Measurements from ENCODE around the gene ZDHHC11. TPM values are rescaled to one million over a fixed set of nuclear protein-coding genes. Genes with fewer than 3 reads are reported as not detected.
"Not testable (repeated sequence)": the region's sequence is repeated elsewhere in the genome, so short reads cannot be mapped to it uniquely, and the experiment has no call there.

Gene ZDHHC11
- total RNA-seq, 1 experiment from 2014 or later, result 17.0 TPM

GRCh38 chr5:754143-754632 is 96.6 kb downstream of the ZDHHC11 start:
- POLR2A ChIA-PET; ATAC-seq; H3K27me3 ChIP-seq (ENCODE audit: insufficient read depth, low read length); H3K4me2 ChIP-seq (ENCODE audit: low read length); H3K79me2 ChIP-seq (ENCODE audit: insufficient read depth, low read length); H3K36me3 ChIP-seq (ENCODE audit: control insufficient read depth in 1 of 2, insufficient read depth in 2 of 2, low read length in 2 of 2); DNase-seq (ENCODE audit: low read depth, low spot score); BruUV-seq (replicated peaks); H2AFZ ChIP-seq (ENCODE audit: low read depth, low read length, poor library complexity, severe bottlenecking); RAD21 ChIA-PET (ENCODE audit: low non-redundant PET in 1 of 2, low total read pairs in 2 of 2, uncharacterized antibody in 2 of 2, unreplicated experiment in 2 of 2); H3K4me1 ChIP-seq (ENCODE audit: control insufficient read depth in 1 of 2, insufficient read depth in 2 of 2, low read length in 2 of 2); CTCF ChIA-PET; H3K9me3 ChIP-seq (ENCODE audit: control insufficient read depth in 1 of 2, insufficient read depth in 1 of 2, low read depth in 1 of 2, low read length in 2 of 2); H3K9me2 ChIP-seq (ENCODE audit: insufficient read depth); H3K9ac ChIP-seq (ENCODE audit: low read length); H4K20me1 ChIP-seq (ENCODE audit: insufficient read depth); H3K27ac ChIP-seq (ENCODE audit: low read depth, low read length); H3K4me3 ChIP-seq (replicated peaks in 1 of 2; ENCODE audit: low read depth in 1 of 2, low read length in 2 of 2); intact Hi-C loops (cut with micrococcal nuclease): not testable (repeated sequence)

- DNase-seq (ENCODE audit: low read depth, low spot score); POLR2A ChIA-PET; H3K4me3 ChIP-seq (replicated peaks in 1 of 2; ENCODE audit: low read depth in 1 of 2, low read length in 2 of 2); intact Hi-C loops (cut with micrococcal nuclease); H3K4me1 ChIP-seq (ENCODE audit: control insufficient read depth in 1 of 2, insufficient read depth in 2 of 2, low read length in 2 of 2); H3K4me2 ChIP-seq (ENCODE audit: low read length); H3K27me3 ChIP-seq (ENCODE audit: insufficient read depth, low read length); ATAC-seq; H3K9ac ChIP-seq (ENCODE audit: low read length); RAD21 ChIA-PET (ENCODE audit: low non-redundant PET in 1 of 2, low total read pairs in 2 of 2, uncharacterized antibody in 2 of 2, unreplicated experiment in 2 of 2); H3K79me2 ChIP-seq (ENCODE audit: insufficient read depth, low read length); CTCF ChIA-PET; H3K9me2 ChIP-seq (ENCODE audit: insufficient read depth); H2AFZ ChIP-seq (ENCODE audit: low read depth, low read length, poor library complexity, severe bottlenecking); H3K36me3 ChIP-seq (ENCODE audit: control insufficient read depth in 1 of 2, insufficient read depth in 2 of 2, low read length in 2 of 2); H3K9me3 ChIP-seq (ENCODE audit: control insufficient read depth in 1 of 2, insufficient read depth in 1 of 2, low read depth in 1 of 2, low read length in 2 of 2); BruUV-seq (replicated peaks); H3K27ac ChIP-seq (ENCODE audit: low read depth, low read length); H4K20me1 ChIP-seq (ENCODE audit: insufficient read depth): not testable (repeated sequence)
Observed at GRCh38 chr5:753567-754142, 97.1 kb downstream of the ZDHHC11 start.

GRCh38 chr5:752532-753115 is 98.2 kb downstream of the ZDHHC11 start:
- H3K4me2 ChIP-seq (ENCODE audit: low read length); H3K9me3 ChIP-seq (ENCODE audit: control insufficient read depth in 1 of 2, insufficient read depth in 1 of 2, low read depth in 1 of 2, low read length in 2 of 2); H3K9me2 ChIP-seq (ENCODE audit: insufficient read depth); H3K4me3 ChIP-seq (replicated peaks in 1 of 2; ENCODE audit: low read depth in 1 of 2, low read length in 2 of 2); CTCF ChIA-PET; BruUV-seq (replicated peaks); H4K20me1 ChIP-seq (ENCODE audit: insufficient read depth); intact Hi-C loops (cut with micrococcal nuclease); H3K36me3 ChIP-seq (ENCODE audit: control insufficient read depth in 1 of 2, insufficient read depth in 2 of 2, low read length in 2 of 2); H2AFZ ChIP-seq (ENCODE audit: low read depth, low read length, poor library complexity, severe bottlenecking); H3K79me2 ChIP-seq (ENCODE audit: insufficient read depth, low read length); H3K27me3 ChIP-seq (ENCODE audit: insufficient read depth, low read length); POLR2A ChIA-PET; ATAC-seq; H3K9ac ChIP-seq (ENCODE audit: low read length); DNase-seq (ENCODE audit: low read depth, low spot score); RAD21 ChIA-PET (ENCODE audit: low non-redundant PET in 1 of 2, low total read pairs in 2 of 2, uncharacterized antibody in 2 of 2, unreplicated experiment in 2 of 2); H3K27ac ChIP-seq (ENCODE audit: low read depth, low read length); H3K4me1 ChIP-seq (ENCODE audit: control insufficient read depth in 1 of 2, insufficient read depth in 2 of 2, low read length in 2 of 2): not testable (repeated sequence)

GRCh38 chr5:751992-752391 is 98.8 kb downstream of the ZDHHC11 start:
- H3K27ac ChIP-seq (ENCODE audit: low read depth, low read length); BruUV-seq (replicated peaks); H3K27me3 ChIP-seq (ENCODE audit: insufficient read depth, low read length); CTCF ChIA-PET; H3K36me3 ChIP-seq (ENCODE audit: control insufficient read depth in 1 of 2, insufficient read depth in 2 of 2, low read length in 2 of 2); DNase-seq (ENCODE audit: low read depth, low spot score); H3K9me3 ChIP-seq (ENCODE audit: control insufficient read depth in 1 of 2, insufficient read depth in 1 of 2, low read depth in 1 of 2, low read length in 2 of 2); ATAC-seq; intact Hi-C loops (cut with micrococcal nuclease); POLR2A ChIA-PET; H2AFZ ChIP-seq (ENCODE audit: low read depth, low read length, poor library complexity, severe bottlenecking); H4K20me1 ChIP-seq (ENCODE audit: insufficient read depth); H3K9me2 ChIP-seq (ENCODE audit: insufficient read depth); H3K4me2 ChIP-seq (ENCODE audit: low read length); H3K4me1 ChIP-seq (ENCODE audit: control insufficient read depth in 1 of 2, insufficient read depth in 2 of 2, low read length in 2 of 2); H3K9ac ChIP-seq (ENCODE audit: low read length); RAD21 ChIA-PET (ENCODE audit: low non-redundant PET in 1 of 2, low total read pairs in 2 of 2, uncharacterized antibody in 2 of 2, unreplicated experiment in 2 of 2); H3K4me3 ChIP-seq (replicated peaks in 1 of 2; ENCODE audit: low read depth in 1 of 2, low read length in 2 of 2); H3K79me2 ChIP-seq (ENCODE audit: insufficient read depth, low read length): not testable (repeated sequence)
